Loucy (cell line): ENCODE measurements around the gene LGALS1.
A peak's percentile ranks its signal among the peaks of the same experiment; 100 is the strongest.
"Not testable (repeated sequence)": the region's sequence is repeated elsewhere in the genome, so short reads cannot be mapped to it uniquely, and the experiment has no call there.

ENCODE experiments used
- H2AFZ ChIP-seq: fragments of 200-600 bp; sonication (generic); 2 replicates; pipeline ENCODE4 v1.6.0; 2016; ENCODE audit warnings: antibody characterized with exemption, mild to moderate bottlenecking, low read length, moderate library complexity
- H3F3A ChIP-seq: fragments of 200-600 bp; 2 replicates; pipeline ENCODE4 v1.6.0; 2016; ENCODE audit warnings: antibody characterized with exemption, low read depth, mild to moderate bottlenecking
- H3K27me3 ChIP-seq: fragments of 200-600 bp; sonication (generic); 2 replicates; pipeline ENCODE4 v1.6.1; 2014; ENCODE audit warnings: low read length, mild to moderate bottlenecking; ENCODE audit not compliant: insufficient read depth, poor library complexity, severe bottlenecking
- H3K36me3 ChIP-seq: fragments of 200-600 bp; sonication (generic); 2 replicates; pipeline ENCODE4 v1.6.1; 2016; ENCODE audit warnings: low read length; ENCODE audit not compliant: insufficient read depth
- H3K4me1 ChIP-seq: fragments of 200-600 bp; sonication (generic); 2 replicates; pipeline ENCODE4 v1.5.1; 2014; ENCODE audit warnings: low read length, mild to moderate bottlenecking; ENCODE audit not compliant: insufficient read depth, poor library complexity, severe bottlenecking
- H3K4me2 ChIP-seq: fragments of 200-600 bp; sonication (generic); 2 replicates; pipeline ENCODE4 v1.6.0; 2014; ENCODE audit warnings: antibody characterized with exemption, low read length, low read depth, mild to moderate bottlenecking; ENCODE audit not compliant: poor library complexity, severe bottlenecking
- H3K4me3 ChIP-seq: fragments of 200-600 bp; sonication (generic); 2 replicates; pipeline ENCODE4 v1.5.1; 2014; ENCODE audit warnings: low read length, mild to moderate bottlenecking, mixed read lengths; ENCODE audit not compliant: poor library complexity, severe bottlenecking
- H3K79me2 ChIP-seq: fragments of 200-600 bp; sonication (generic); 2 replicates; pipeline ENCODE4 v1.6.1; 2014; ENCODE audit warnings: low read length; ENCODE audit not compliant: insufficient read depth
- H3K9ac ChIP-seq: fragments of 200-600 bp; sonication (generic); 2 replicates; pipeline ENCODE4 v1.6.0; 2014; ENCODE audit warnings: mild to moderate bottlenecking, low read depth, low read length, moderate library complexity; ENCODE audit not compliant: poor library complexity, severe bottlenecking
- H3K9me2 ChIP-seq: fragments of 200-600 bp; sonication (generic); replicated peaks from 2 replicates; pipeline ENCODE4 v1.6.1; 2016; ENCODE audit warnings: low read depth, low read length, mixed read lengths
- H3K9me3 ChIP-seq: fragments of 200-600 bp; sonication (generic); 2 replicates; pipeline ENCODE4 v1.6.1; 2014; ENCODE audit warnings: mild to moderate bottlenecking, antibody characterized with exemption, low read length, low read depth; ENCODE audit not compliant: insufficient read depth
- H4K20me1 ChIP-seq: fragments of 200-600 bp; sonication (generic); 2 replicates; pipeline ENCODE4 v1.6.0; 2014; ENCODE audit warnings: antibody characterized with exemption, low read length, mild to moderate bottlenecking; ENCODE audit not compliant: insufficient read depth, poor library complexity, severe bottlenecking
- CTCF ChIP-seq: fragments of 200-600 bp; sonication (generic); conservative IDR thresholded peaks from 2 replicates; pipeline ENCODE4 v1.5.1; 2014; ENCODE audit warnings: mild to moderate bottlenecking, antibody characterized with exemption, low read length
- EZH2phosphoT487 ChIP-seq: fragments of 200-600 bp; IDR thresholded peaks from 2 replicates; pipeline ENCODE4 v1.6.1; 2018; ENCODE audit warnings: antibody characterized with exemption, mild to moderate bottlenecking, moderate library complexity, borderline replicate concordance

Gene LGALS1

GRCh38 chr22:37655252-37655563 lies 20.2 kb upstream of the LGALS1 start:
- no peak overlapping the region for H2AFZ ChIP-seq
- H3K4me3 ChIP-seq, result no peak overlapping the region
- peaks cover 16% of the 10 kb centered on the region for H3K79me2 ChIP-seq
- no peaks in the 10 kb centered on the region for H3K9me3 ChIP-seq
- no peak for TF ChIP-seq EZH2phosphoT487
- TF ChIP-seq CTCF, result no peak
- no peaks in the 10 kb centered on the region for H3K9me2 ChIP-seq
- no peaks in the 10 kb centered on the region for H3F3A ChIP-seq
- H3K9ac ChIP-seq, result no peak overlapping the region
- H3K36me3 ChIP-seq, result peaks cover 24% of the 10 kb centered on the region; the same call in 1 of the 2 replicates
- no peaks in the 10 kb centered on the region for H3K27me3 ChIP-seq
- H4K20me1 ChIP-seq, result peaks cover 11% of the 10 kb centered on the region
- no peak overlapping the region for H3K4me2 ChIP-seq
- H3K4me1 ChIP-seq, result peaks cover 16% of the 10 kb centered on the region

- H2AFZ ChIP-seq, H3K9me3 ChIP-seq, H3K9me2 ChIP-seq, H3K27me3 ChIP-seq, H3K9ac ChIP-seq, H3F3A ChIP-seq, H3K4me2 ChIP-seq, H3K4me3 ChIP-seq: not testable (repeated sequence)
- H3K36me3 ChIP-seq, result peaks cover 10% of the 10 kb centered on the region; the same call in 1 of the 2 replicates
- H3K79me2 ChIP-seq, result peaks cover 30% of the 10 kb centered on the region
- H3K4me1 ChIP-seq, result peaks cover 28% of the 10 kb centered on the region
- H4K20me1 ChIP-seq, result peaks cover 23% of the 10 kb centered on the region
Measured at GRCh38 chr22:37656583-37656982, 18.9 kb upstream of the LGALS1 start.

GRCh38 chr22:37657590-37658132 lies 17.8 kb upstream of the LGALS1 start:
- H3K4me1 ChIP-seq, result peaks cover 36% of the 10 kb centered on the region
- peak overlapping the region; percentile 76 for H2AFZ ChIP-seq
- H3K4me3 ChIP-seq, result peak overlapping the region; percentile 73
- H3K36me3 ChIP-seq, result peaks cover 6% of the 10 kb centered on the region; the same call in 1 of the 2 replicates
- H3K9me3 ChIP-seq, result no peaks in the 10 kb centered on the region
- peak overlapping the region; percentile 95 for H3K4me2 ChIP-seq
- no peaks in the 10 kb centered on the region for H3K27me3 ChIP-seq
- H3K9ac ChIP-seq, result peak overlapping the region; percentile 72
- peaks cover 33% of the 10 kb centered on the region for H4K20me1 ChIP-seq
- TF ChIP-seq CTCF (no peak), EZH2phosphoT487 (no peak)
- H3K79me2 ChIP-seq, result peaks cover 41% of the 10 kb centered on the region
- H3K9me2 ChIP-seq, result no peaks in the 10 kb centered on the region
- no peaks in the 10 kb centered on the region for H3F3A ChIP-seq
